Suprapubic skin (tissue), 4 donors: ENCODE measurements around the gene CXCR4.

Experiments
- CTCF ChIP-seq, 2 donors: fragments of 200-600 bp in 1 of 2; fragments of 450-650 bp in 1 of 2; sonication (generic) in 1 of 2; IDR thresholded peaks; one replicate each; pipeline ENCODE4 v1.5.1; 2016 to 2019; ENCODE audit warnings: antibody characterized with exemption in 2 of 2, mild to moderate bottlenecking in 1 of 2, moderate library complexity in 1 of 2
- POLR2A ChIP-seq, 2 donors: fragments of 450-650 bp; IDR thresholded peaks; one replicate each; pipeline ENCODE4 v1.6.1; 2017; ENCODE audit warnings: antibody characterized with exemption in 2 of 2, mild to moderate bottlenecking in 2 of 2, moderate library complexity in 2 of 2
- POLR2AphosphoS5 ChIP-seq, 3 donors: sonication (generic); formaldehyde crosslinking; IDR thresholded peaks; one replicate each; pipeline ENCODE4 v1.6.1; 2017; ENCODE audit warnings: antibody characterized with exemption in 3 of 3

- TF ChIP-seq CTCF (IDR thresholded peaks at IDR 0.05) (no peak), POLR2AphosphoS5 (IDR thresholded peaks at IDR 0.05) (no peak), POLR2A (IDR thresholded peaks at IDR 0.05) (no peak)
These were observed 11.7 kb upstream of the CXCR4 start for GRCh38 chr2:136129601-136130000.
